Inflammatory macrophage (primary cell): ENCODE results near the gene COX6B1.
"Not testable (repeated sequence)": the region's sequence is repeated elsewhere in the genome, so short reads cannot be mapped to it uniquely, and the experiment has no call there.

Experiments
- DNase-seq, 2 donors: peaks; one replicate each; pipeline ENCODE4 v3.0.0-alpha.2; 2020 to 2022

Gene COX6B1

GRCh38 chr19:35636651-35637050 is 11.5 kb upstream of the COX6B1 start:
- no peak for DNase-seq

DNA sequence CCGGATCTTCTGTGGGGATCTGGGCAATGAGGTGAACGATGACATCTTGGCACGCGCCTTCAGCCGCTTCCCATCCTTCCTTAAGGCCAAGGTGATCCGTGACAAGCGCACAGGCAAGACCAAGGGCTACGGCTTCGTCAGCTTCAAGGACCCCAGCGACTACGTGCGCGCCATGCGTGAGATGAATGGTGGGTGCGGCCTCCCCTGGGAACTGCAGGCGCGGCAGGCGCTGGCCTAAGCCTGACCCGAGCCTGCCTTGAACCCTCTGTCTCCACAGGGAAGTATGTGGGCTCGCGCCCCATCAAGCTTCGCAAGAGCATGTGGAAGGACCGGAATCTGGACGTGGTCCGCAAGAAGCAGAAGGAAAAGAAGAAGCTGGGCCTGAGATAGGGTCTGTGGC is 11.0 kb upstream of the COX6B1 start:
- DNase-seq: no peak

DNA sequence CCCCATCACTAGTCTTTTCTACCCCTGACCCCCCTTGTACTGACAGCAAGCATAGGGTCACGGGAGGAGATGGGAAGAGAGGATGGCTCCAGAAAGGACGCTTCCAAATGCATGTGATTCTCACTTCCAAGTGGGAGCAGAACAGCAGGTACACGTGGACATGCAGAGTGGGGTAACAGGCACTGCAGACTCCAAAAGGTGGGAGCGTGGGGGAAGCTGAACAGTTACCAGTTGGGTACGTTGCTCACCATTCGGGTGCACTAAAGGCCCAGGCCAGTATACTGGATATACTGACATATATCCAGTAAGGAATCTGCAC is 8.8 kb upstream of the COX6B1 start:
- no peak for DNase-seq

GRCh38 chr19:35639863-35640262 is 8.3 kb upstream of the COX6B1 start:
- DNase-seq: no peak

DNA sequence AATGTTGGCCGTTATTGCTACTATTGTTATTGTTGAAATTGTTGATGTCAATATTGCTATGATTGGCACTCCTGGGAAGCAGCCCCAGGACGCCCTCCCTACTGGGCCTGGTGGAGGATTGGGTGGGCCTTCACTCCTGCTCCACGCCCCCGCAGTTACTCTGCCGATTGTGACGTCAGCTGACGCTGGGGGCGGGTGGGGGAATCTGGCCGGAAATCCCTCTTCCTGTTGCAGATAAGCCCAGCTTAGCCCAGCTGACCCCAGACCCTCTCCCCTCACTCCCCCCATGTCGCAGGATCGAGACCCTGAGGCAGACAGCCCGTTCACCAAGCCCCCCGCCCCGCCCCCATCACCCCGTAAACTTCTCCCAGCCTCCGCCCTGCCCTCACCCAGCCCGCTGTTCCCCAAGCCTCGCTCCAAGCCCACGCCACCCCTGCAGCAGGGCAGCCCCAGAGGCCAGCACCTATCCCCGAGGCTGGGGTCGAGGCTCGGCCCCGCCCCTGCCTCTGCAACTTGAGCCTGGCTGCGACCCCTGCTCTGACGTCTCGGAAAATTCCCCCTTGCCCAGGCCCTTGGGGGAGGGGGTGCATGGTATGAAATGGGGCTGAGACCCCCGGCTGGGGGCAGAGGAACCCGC is 6.5 kb upstream of the COX6B1 start, which contains the start of gene ETV2:
Gene ETV2, plus strand, starts transcription at position 231 of the 637 bp plus-strand sequence. CDS start 716 bp downstream, outside the sequence.
- DNase-seq: peak; percentile 10 to 37

DNA sequence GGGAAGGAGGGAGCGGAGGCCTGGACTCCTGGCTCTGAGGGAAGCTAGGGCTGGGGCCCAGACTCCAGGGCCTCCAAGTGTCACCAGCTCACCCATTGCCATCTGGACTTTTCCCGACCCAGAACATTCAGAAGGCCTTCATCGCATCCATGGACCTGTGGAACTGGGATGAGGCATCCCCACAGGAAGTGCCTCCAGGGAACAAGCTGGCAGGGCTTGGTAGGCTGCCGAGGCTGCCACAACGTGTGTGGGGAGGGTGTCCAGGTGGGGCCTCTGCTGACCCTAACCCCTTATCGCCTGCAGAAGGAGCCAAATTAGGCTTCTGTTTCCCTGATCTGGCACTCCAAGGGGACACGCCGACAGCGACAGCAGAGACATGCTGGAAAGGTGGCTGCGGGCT is 5.8 kb upstream of the COX6B1 start:
- DNase-seq: no peak

DNA sequence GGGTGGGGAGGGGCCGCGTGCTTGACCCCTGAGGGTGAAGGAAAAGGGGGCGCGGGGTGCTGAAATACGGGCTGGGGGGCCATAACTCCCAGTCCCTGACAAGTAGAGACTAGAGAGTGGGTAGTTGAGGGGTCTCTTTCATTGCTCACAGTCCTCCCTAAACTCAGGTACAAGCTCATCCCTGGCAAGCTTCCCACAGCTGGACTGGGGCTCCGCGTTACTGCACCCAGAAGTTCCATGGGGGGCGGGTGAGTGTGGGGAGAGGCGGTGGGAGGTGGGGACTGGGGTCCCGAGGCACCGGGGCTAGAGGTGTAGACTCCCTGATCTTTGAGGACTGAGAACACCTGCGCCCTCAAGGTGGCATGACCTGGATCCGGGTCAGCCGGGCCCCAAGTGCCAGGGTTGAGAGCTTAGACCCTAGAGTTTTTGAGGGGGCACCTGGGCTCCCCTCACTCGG is 5.3 kb upstream of the COX6B1 start:
- no peak for DNase-seq

- peak; percentile 71 to 78 for DNase-seq
Measured at GRCh38 chr19:35643255-35644205, 4.6 kb upstream of the COX6B1 start.

- DNase-seq: peak; percentile 94 to 95
Measured at GRCh38 chr19:35644206-35644986, 3.7 kb upstream of the COX6B1 start.

DNA sequence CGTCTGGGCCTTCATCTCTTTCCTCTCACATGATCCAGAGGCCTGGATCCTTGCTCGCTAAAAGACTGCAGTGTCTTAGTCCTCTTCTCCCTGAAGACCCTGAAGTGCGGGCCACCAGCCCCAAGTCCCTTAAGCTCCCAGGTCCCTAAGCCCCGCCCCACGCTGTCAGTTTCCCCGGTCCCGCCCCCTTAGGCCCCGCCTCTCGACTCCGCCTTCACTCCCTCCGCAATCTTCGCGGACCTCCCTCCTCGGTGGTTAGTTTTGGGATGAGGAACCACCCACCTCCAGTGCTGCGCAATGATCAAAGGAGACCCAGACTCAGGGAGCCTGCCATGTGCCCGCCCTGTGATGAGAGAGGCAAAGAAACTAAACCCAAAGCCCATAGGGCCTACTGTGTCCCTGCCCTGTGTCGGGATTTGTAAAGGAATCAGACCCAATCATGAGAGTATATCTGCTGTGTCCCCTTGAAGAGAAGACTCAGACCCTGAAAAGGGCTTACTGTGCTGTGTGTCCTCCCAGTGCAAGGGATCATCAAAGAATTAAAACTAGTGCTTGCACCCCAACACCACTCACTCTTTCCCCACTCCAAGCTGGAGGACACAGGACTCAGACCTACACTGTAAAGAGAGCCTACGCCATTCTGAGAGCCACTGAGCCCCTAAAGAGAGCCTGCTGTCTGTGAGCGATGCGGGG is 3.0 kb upstream of the COX6B1 start:
- peak; percentile 65 to 77 for DNase-seq

DNA sequence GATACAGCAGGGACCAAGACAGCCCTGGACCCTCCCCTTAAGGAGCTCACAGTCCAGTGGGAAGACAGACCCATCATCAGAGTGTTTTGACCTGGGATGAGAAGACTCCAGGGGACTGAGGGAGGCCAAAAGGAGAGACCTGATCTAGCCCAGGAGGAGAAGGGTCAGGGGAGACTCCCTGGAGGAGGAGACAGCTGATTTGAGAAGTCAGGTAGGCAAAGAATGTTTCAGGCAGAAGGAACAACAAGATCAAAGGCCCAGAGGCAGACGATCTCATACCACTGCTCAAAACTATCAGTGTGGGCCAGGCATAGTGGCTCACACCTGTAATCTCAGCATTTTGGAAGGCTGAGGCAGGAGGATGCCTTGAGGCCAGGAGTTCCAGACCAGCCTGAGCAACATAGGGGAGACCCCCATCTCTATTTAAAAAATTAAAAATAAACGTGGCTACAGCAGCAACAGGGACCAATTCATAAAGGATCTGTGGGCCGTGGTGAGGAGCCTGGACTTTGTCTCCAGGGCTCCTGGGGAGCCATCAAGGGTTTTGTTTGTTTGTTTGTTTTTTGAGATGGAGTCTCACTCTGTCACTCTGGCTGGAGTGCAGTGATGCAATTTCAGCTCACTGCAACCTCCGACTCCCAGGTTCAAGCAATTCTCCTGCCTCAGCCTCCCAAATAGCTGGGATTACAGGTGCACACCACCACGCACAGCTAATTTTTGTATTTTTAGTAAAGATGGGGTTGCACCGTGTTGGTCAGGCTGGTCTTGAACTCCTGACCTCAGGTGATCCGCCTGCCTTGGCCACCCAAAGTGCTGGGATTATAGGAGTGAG is 2.2 kb upstream of the COX6B1 start:
- no peak for DNase-seq

GRCh38 chr19:35650581-35650980 is 2.5 kb downstream of the COX6B1 start:
- DNase-seq: no peak

- not testable (repeated sequence) for DNase-seq
Measured at GRCh38 chr19:35654828-35655227, 6.7 kb downstream of the COX6B1 start.

GRCh38 chr19:35655600-35655999 is 7.5 kb downstream of the COX6B1 start:
- DNase-seq: no peak

DNA sequence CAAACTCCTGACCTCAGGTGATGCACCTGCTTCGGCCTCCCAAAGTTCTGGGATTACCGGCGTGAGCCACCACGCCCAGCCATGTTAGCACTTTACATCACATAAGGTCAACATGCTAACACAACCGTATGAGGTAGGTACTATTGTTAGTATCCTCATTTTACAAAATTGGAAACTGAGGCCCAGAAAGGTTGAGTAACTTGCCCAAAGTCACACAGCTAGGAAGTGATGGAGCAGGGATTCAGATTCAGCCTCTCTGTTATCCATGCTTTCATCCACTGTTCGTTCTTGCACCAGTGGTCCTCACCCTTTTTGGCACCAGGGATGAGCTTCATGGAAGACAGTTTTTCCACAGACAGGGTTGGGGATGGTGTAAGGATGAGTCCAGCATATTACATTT is 8.6 kb downstream of the COX6B1 start:
- DNase-seq: no peak

- DNase-seq: no peak
Measured at GRCh38 chr19:35657904-35658700, 10.0 kb downstream of the COX6B1 start.

- DNase-seq: no peak
Measured at GRCh38 chr19:35661995-35662340, 13.8 kb downstream of the COX6B1 start.

DNA sequence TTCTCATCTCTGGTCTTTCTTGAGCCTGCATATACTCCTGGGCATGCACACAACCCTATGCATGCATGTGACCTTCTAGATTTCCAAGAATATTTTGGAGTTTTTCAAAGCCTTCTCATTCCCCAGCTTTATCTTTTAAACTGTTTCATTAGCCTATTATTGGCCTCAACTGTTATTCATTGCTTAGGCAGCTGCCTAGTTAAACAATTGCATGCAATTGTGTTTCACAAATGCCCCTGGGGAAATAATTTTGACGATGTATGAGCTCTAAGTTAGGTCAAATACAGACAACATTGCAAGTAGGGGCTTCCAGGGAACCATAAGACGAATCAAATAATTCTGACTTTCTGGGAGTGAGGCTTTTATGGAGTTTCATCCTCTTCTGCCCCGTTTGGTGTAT is 15.9 kb downstream of the COX6B1 start:
- DNase-seq: no peak

DNA sequence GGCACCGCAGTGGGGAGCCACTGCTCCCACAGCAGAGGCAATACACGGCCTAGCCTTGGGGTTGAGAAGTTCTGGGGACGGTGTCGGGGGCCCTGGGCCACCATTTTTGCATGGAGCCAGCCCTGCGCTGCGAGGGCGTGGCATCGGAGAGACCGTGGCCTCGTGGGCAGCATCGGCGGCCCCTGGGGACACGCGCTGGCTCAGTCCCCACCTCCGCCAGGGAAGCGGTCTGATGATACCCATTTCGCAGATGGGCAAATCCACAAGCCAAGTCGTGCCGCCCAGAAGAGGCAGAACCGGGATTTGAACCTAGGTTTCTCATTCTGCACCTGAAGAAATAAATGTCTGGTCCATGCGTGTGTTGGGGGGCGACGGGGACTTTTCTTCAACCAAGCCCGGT is 17.0 kb downstream of the COX6B1 start:
- DNase-seq: no peak

DNA sequence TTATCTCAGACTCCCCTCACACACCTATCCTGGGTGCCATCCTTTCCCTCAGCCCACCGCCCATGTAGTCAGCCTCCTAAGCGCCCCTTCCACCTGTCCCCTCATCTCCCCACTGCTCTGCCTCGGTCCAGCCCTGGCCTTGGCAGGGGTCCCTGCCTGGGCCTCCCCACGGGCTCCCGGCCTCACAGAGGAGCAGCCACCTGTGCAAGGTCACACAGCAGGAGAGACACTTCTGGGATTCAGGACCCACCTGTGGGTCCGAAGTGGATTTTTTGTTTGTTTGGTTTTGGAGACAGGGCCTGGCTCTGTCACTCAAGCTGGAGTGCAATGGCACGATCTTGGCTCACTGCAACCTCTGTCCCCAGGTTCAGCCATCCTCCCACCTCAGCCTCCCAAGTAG is 17.5 kb downstream of the COX6B1 start:
- no peak for DNase-seq
